ENCODE results near the gene SLC9A3. TPM values are rescaled to one million over a fixed set of nuclear protein-coding genes. Genes with fewer than 3 reads are reported as not detected.
"Not testable (repeated sequence)": the region's sequence is repeated elsewhere in the genome, so short reads cannot be mapped to it uniquely, and the experiment has no call there.

The SLC9A3 gene
- total RNA-seq, 1 donor from 2014 or later: 2.4 TPM

DNA sequence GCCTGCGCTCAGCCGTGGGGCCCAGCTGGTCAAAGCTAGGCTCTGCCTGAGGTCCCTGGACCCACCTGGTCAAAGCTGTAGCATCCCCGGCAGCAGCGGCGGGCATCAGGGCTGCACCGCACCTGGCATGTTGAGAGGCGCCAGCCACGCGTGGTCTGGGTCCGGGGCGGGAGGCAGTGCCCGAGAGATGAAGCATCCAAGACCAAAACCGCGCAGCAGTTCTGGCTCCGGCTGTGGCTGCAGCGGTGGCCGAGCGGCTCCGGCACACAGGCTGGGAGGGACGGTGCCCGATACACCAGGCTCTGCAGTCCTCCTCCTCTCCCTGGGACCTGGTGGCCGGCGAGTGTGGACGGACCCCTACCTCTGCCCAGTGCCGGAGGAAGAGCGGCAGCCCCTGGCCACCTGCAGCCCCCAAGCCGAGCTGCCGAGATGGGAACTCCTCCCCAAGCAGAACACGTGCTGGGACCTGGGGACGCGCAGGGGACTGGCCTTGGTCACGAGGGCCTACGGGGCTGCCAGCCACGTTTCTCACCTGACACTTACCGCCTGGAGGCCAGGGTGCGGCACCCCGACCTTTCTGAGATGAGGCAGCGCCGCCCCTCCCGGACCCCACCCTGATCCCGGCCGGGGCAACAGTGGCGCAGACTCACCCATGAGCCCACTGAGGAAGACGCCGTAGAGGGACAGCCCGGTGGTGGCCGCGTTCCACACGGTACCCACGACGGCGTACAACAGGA lies 33.0 kb downstream of the SLC9A3 start:
- no peak for DNase-seq (ENCODE audit: low spot score)

- DNase-seq (ENCODE audit: low spot score): no peak
Observed at GRCh38 chr5:490116-491106, 33.8 kb downstream of the SLC9A3 start.

DNA sequence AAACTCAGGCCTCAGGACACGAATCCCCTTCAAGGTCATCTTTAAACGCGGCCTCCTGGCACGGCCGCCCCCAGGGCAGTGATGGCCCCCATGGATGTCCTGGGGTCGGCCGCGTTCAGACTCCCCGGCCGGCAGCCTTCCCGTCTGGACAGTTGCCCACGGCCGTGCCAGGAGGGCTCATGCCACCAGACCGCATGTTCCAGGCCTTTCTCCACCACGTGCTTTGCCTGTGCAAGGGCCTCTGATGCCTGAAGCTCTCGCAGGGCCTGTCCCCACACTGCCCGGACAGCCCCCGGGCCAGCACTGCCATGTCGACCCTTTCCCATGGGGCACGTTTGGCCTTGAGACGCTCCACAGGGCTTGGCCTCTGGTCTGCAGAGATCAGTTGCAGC lies 34.6 kb downstream of the SLC9A3 start:
- DNase-seq (ENCODE audit: low spot score): no peak

- no peak for DNase-seq (ENCODE audit: low spot score)
Observed at GRCh38 chr5:488744-489688, 35.2 kb downstream of the SLC9A3 start.

DNA sequence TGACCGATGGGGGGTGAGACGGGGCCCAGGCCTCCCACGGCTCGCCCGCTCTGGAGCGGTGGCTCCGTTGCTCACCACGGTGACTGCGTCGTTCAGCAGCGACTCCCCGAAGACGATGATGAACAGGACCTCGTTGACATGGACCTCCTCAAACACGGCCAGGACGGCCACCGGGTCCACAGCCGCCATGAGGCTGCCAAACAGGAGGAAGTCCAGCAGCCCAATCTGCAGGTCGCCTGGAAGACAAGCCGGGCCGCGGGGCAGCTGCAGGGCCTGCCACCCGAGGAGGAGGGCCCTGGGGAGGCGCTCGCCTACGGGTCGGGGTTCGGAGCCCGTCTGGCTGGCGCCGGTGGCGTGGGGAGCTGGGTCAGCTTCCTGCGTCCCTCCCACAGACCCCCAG lies 36.0 kb downstream of the SLC9A3 start:
- DNase-seq (ENCODE audit: low spot score): no peak

GRCh38 chr5:486597-486996 lies 37.7 kb downstream of the SLC9A3 start:
- not testable (repeated sequence) for DNase-seq (ENCODE audit: low spot score)

DNA sequence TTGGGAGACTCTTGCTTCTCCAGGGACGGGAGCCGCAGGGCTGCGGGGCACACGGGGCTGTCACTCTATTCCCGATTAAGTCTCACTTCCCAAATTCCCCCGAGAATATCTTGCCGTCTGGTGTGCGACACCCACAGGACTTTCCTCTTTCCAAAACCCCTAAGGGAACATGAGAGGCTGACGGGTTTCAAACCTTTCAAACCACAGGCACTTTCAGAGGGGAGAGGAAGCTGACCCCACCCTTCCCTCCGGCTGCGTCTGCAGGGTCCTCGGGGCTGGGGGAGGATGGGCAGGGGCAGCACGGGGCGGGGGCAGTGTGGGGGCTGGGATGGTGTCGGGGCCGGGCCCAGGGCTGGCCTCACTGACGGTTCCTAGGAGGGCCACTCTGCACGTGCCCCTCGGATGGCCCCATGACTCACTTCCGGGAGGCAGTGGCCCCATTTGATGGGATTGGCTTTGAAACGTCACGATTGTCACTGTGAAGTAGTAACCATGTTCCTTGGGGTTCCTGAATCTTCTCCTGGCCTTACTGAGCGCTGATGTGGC lies 38.2 kb downstream of the SLC9A3 start:
- no peak for DNase-seq (ENCODE audit: low spot score)

- no peak for DNase-seq (ENCODE audit: low spot score)
Observed at GRCh38 chr5:485113-485945, 38.9 kb downstream of the SLC9A3 start.

DNA sequence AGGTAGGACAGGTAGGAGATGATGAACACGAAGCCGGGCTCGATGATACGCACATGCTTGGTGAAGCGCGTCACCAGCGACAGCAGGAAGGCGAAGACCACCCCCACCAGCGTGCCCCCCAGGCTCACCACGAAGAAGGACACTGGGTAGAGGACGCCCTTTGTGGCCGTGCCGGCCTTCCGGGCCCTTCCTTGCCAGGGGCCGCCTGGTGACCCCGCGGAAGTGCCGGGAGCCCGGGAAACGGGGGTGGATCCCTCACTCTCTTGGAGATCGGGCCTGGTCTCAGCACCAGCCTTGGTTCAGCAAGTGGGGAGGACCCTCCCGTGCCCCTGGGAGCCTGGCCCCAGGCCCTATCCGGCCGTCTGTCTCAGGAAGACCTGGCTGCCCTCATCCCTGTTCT lies 39.7 kb downstream of the SLC9A3 start:
- no peak for DNase-seq (ENCODE audit: low spot score)

DNA sequence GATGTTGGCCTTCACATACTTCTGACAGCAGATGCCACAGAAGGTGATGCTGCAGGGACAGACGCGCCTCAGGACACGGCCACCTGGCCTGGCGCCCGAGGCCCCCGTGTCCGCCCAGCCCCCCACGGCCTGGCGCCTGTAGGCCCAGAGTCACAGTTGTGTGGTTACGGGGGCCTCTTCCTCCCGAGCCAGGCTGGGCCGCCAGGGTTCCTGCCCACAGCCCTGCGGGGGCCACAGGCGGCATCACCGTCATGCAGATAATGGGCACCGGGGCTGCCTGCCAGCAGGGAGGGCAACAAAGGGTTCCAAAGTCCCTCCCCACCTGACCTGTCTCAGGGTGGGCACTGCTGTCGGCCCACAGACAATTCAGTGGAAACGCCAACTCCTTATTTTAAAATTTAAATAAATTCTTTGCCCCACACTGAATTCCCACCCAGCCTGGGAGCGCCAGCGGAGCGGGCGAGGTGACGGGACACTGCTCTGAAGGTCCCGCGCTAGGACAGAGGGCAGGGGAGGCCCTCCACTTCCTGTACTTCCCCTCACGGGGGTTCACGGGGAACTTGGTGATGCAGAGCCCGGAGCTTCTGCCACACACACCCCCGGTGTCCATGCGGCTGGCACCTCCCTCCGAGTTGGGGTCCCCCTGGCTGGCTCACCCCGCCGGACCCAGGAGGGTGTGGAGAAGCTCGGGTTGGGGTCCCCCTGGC lies 40.7 kb downstream of the SLC9A3 start:
- DNase-seq (ENCODE audit: low spot score): no peak

- DNase-seq (ENCODE audit: low spot score): no peak
Observed at GRCh38 chr5:483011-483410, 41.2 kb downstream of the SLC9A3 start.

DNA sequence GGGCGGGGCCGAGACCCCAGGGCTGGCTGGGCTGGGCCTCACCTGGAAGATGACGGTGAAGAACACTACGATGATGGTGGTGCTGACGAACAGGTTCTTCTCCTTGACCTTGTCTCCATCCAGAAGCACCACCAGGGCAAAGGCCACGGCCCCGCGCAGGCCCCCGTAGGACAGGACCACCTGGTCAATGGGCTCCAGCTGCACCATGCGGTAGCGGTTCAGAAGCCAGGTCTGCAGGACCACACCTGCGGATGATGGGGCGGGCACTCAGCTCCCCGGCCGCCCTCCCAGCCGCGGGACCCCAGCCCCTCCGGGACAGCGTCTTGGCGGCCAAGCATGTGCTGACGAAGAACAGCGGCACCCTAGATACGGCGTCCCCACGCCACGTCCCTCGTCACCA lies 41.7 kb downstream of the SLC9A3 start:
- DNase-seq (ENCODE audit: low spot score): no peak

DNA sequence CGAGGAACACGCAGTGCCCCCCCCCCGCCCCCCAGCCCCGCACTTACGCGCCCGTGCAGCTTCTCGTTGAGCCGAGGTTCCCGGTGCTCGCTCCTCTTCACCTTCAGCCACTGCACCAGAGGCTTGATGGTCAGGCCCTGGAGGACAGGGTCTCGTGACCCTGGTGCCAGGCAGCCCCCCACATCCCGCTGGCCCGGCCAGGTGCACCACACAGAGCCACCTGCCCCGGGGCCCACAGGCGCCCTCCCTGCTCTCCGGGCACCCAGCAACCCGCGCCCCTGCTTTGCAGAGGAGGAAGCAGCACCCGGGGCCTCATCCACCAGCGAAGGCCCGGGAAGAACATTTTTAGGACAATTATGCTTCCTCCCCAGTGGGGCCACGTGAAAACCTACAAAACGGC lies 42.2 kb downstream of the SLC9A3 start:
- no peak for DNase-seq (ENCODE audit: low spot score)

DNA sequence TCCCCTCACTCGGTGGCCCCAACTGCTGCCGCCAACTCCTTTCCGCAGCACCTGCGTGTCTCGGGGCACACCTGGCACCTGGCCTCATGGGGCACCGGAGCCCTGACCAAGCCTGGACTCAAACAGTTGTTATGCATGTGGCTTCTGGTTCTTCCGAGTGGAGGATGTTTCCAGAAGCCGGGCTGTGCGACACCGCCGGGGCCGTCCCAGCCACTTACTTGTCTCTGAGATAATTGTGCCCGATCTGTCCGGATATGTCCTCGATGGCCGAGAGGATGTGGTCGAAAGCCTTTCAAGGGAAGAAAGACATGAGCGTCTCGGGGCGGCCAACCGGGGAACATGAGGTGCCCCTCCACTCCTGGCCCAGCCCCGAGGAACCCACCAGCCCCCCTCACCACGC lies 42.9 kb downstream of the SLC9A3 start:
- no peak for DNase-seq (ENCODE audit: low spot score)

DNA sequence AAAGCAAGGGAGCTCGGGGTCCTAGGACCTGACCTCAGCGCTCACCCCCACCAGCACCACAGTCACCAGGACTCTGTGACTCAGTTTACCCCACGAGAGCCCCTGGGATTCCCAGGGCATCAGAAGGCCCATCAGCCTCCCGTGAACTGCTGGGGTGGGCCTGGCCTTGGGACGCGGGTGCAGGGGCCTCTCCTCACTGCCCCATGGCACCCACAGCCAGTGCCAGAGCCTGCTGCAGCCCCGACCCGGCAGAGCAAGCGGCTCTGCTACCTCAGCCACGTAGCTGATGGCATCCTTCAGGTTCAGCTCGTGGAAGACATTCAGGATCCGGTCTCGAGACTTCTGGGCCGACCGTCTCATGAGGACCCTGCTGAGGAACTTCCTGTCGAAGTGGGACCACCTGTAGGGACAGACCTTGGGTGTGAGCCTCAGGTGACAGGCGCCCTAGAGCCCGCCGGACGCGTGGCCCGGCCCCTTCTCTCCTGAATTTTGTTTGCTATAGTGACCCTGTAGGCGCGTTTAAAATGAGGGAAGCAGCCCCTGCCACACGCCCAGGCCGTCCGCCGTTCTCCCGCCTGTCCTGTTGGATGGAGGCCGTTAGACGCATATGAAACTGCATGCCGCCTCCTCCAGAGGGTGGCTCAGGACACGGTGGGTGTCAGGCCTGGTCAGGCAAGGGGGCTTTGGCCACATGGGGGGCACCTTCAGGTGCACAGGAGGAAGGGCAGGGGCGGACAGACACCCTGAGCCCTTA lies 44.5 kb downstream of the SLC9A3 start:
- no peak for DNase-seq (ENCODE audit: low spot score)

DNA sequence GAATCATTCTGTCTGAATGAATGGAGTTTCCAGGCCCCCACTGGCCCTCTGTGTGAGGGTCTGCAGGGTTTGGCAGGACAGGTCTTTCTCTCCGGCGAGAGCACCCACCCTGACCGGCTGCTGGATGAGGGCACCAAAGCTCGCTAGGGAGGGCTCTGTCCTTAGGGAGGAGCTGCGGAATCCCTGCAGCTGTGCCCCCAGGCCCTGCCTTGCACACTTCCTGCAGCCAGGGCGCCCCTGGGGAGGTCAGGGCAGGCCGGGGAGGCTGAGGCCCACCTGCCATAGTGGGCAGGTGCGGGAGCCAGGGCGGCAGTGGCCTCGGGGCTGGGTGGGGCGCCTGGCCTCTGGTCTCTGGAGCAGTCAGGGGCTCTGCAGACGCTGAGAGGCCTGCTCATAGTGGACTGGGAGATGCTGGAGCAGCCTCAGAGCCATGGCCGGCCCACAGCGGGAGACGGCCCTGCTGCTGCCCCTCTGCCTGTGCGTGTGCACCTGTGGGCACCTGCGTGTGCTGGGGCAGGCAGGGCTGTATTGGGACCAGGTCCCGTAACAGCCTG lies 45.2 kb downstream of the SLC9A3 start:
- DNase-seq (ENCODE audit: low spot score): no peak

DNA sequence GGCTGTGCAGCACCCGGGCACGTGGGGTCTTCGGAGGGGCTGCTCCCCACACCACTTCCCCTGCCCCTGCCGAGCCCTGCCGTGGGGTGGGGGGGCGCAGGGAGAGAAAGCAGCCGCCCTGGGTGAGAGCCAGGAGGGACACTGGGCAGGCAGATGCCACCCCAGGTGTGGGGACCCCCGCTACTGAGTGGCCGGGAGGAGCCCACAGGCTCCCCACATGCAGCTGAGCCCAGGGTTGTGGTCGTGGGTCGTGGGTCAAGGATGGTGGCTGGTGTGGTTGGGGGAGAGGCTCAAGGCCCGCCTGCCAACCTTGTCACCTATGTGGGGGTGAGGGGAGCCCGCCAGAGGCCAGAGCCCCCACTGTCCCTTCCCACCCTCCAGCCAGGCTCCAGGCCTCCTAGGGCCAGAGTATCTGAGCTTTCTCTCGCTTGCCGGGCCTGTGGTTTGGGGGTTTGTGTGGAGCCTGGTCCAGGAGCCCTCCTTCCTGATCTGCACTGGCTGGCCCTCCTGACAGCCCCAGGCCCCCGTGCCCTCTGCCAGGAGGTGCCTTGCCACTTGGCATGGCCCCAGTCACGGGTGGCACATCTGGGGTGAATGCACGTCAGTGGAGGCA lies 45.8 kb downstream of the SLC9A3 start:
- DNase-seq (ENCODE audit: low spot score): no peak

GRCh38 chr5:477871-478270 lies 46.4 kb downstream of the SLC9A3 start:
- DNase-seq (ENCODE audit: low spot score): no peak
